Fibroblast of mammary gland (primary cell): ENCODE results near the gene MRPS24.

Source experiments
- DNase-seq: peaks from one replicate; pipeline ENCODE4 v3.0.0-alpha.2; 2010; ENCODE audit warnings: low read depth
- H3K4me3 ChIP-seq: 2 replicates; pipeline ENCODE4 v1.5.1; 2011; ENCODE audit warnings: low read depth, mild to moderate bottlenecking, low read length, moderate library complexity; ENCODE audit not compliant: control insufficient read depth
- CTCF ChIP-seq: conservative IDR thresholded peaks from 2 replicates; pipeline ENCODE4 v1.5.1; 2011; ENCODE audit warnings: low read depth, low read length, inconsistent platforms; ENCODE audit not compliant: control insufficient read depth, insufficient read depth

Gene MRPS24

GRCh38 chr7:43888993-43889945, 20.0 kb upstream of the MRPS24 start:
- peak; percentile 43 for DNase-seq
- H3K4me3 ChIP-seq, result no peak overlapping the region
- no peak for TF ChIP-seq CTCF

GRCh38 chr7:43884617-43885016, 15.3 kb upstream of the MRPS24 start:
- no peak for TF ChIP-seq CTCF
- no peak overlapping the region for H3K4me3 ChIP-seq
- DNase-seq, result no peak

- DNase-seq, result no peak
- no peak for TF ChIP-seq CTCF
- no peak overlapping the region for H3K4me3 ChIP-seq
Measured at GRCh38 chr7:43884209-43884608, 14.9 kb upstream of the MRPS24 start.

GRCh38 chr7:43880596-43880995, 11.3 kb upstream of the MRPS24 start:
- TF ChIP-seq CTCF, result no peak
- H3K4me3 ChIP-seq, result no peak overlapping the region
- DNase-seq, result no peak

- TF ChIP-seq CTCF, result no peak
- H3K4me3 ChIP-seq, result no peak overlapping the region
- peak; percentile 88 for DNase-seq
Measured at GRCh38 chr7:43879477-43879876, 10.2 kb upstream of the MRPS24 start.

GRCh38 chr7:43878867-43879266, 9.6 kb upstream of the MRPS24 start:
- H3K4me3 ChIP-seq, result no peak overlapping the region
- no peak for DNase-seq
- TF ChIP-seq CTCF, result no peak
